ENCODE measurements around the gene DAPK2. TPM values are rescaled to one million over a fixed set of nuclear protein-coding genes. Genes with fewer than 3 reads are reported as not detected.

Gene DAPK2
- total and polyA plus RNA-seq, 9 donors, result 0.77 to 6.2 (median 2.0) TPM

DNA sequence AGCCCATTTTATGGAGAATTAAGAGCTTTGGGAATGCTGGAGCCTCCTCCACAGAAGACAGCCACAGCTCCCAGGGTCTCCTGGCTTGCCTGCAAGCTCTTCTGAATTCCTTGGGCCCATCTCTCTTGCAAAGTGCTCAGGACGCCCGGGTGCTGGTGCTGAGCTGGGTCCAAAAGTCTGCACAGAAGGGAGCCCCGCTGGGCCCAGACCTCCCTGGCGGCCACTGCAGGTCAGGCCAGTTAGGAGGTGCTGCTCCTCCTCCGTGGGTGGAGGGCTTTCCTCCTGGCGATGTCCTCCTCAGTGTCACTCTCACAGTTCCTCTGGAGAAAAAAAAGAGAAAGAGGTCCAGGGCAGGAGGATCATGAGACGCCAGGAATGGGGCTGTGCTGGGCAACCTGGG is 138.0 kb downstream of the DAPK2 start:
- Histone ChIP-seq H3K4me1 (ENCODE audit: insufficient read depth) (peaks cover 9% of the 10 kb centered on the region), H3K4me3 (no peak overlapping the region), H3K27ac (no peak overlapping the region), H3K9me3 (no peaks in the 10 kb centered on the region), H3K36me3 (no peaks in the 10 kb centered on the region), H3K27me3 (no peaks in the 10 kb centered on the region)
- peak in 1 of 5 donors; percentile 20 for DNase-seq
- TF ChIP-seq POLR2A (IDR thresholded peaks at IDR 0.05) (no peak), CTCF (IDR thresholded peaks at IDR 0.05) (no peak)
- 93 to 96% (median 95%) methylated on average over 7 of the region's 7 CpGs for WGBS, 3 donors
- intact Hi-C loops (cut with DNase I), result no loop called here

DNA sequence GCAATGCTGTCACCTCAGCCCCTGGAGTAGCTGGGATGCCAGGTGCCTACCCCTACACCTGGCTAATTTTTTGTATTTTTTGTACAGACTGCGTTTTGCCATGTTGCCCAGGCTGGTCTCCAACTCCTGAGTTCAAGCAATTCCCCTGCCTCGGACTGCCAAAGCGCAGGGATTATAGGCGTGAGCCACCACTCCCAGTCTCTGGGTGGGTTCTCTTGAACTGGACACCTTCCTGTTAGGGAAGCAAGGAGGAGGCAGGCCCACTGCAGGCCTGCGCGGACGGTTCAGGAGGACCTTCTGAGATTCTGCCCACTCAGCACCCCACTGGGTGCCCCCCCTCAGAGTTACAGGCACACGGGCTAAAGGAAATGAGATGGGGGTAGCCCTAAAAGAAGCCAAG is 138.8 kb downstream of the DAPK2 start:
- H3K4me3 ChIP-seq, result no peak overlapping the region
- WGBS, 3 donors, result 94 to 97% (median 96%) methylated on average over 8 of the region's 8 CpGs

DNA sequence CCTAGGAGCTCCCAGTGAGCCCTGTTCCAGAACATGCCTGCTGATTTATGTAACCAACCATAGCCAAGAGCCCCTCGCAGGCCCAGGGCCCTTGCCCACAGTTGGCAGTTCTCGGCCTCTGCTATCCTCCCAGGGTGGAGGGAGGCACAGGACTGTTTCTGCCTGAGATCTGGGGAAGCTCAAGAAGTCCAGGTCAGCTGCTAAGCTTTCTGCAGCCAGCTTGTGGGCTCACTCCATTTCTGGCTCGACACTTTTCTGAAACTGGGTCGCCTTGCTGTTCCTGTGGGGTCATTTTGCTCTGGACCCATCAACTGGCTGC is 140.1 kb downstream of the DAPK2 start:
- peak in 1 of 5 donors; percentile 6 for DNase-seq
- no peak for TF ChIP-seq CTCF (IDR thresholded peaks at IDR 0.05)
- no peak for TF ChIP-seq EP300 (IDR thresholded peaks at IDR 0.05)
- Histone ChIP-seq H3K9me3 (no peaks in the 10 kb centered on the region), H3K36me3 (no peaks in the 10 kb centered on the region), H3K27ac (no peak overlapping the region), H3K27me3 (no peaks in the 10 kb centered on the region), H3K4me1 (ENCODE audit: insufficient read depth) (peaks cover 9% of the 10 kb centered on the region), H3K4me3 (no peak overlapping the region)
- intact Hi-C loops (cut with DNase I), result no loop called here
- 67 to 91% (median 83%) methylated on average over 4 of the region's 4 CpGs for WGBS, 3 donors

More for the DNA sequence above, 138.8 kb downstream of the DAPK2 start:
- no peaks in the 10 kb centered on the region for H3K36me3 ChIP-seq
- DNase-seq, result no peak
- H3K27me3 ChIP-seq, result no peaks in the 10 kb centered on the region
- intact Hi-C loops (cut with DNase I), result no loop called here
- TF ChIP-seq EP300 (IDR thresholded peaks at IDR 0.05) (no peak), POLR2A (IDR thresholded peaks at IDR 0.05) (no peak), CTCF (IDR thresholded peaks at IDR 0.05) (no peak)
- H3K9me3 ChIP-seq, result no peaks in the 10 kb centered on the region
- peaks cover 9% of the 10 kb centered on the region for H3K4me1 ChIP-seq (ENCODE audit: insufficient read depth)
- no peak overlapping the region for H3K27ac ChIP-seq

DNA sequence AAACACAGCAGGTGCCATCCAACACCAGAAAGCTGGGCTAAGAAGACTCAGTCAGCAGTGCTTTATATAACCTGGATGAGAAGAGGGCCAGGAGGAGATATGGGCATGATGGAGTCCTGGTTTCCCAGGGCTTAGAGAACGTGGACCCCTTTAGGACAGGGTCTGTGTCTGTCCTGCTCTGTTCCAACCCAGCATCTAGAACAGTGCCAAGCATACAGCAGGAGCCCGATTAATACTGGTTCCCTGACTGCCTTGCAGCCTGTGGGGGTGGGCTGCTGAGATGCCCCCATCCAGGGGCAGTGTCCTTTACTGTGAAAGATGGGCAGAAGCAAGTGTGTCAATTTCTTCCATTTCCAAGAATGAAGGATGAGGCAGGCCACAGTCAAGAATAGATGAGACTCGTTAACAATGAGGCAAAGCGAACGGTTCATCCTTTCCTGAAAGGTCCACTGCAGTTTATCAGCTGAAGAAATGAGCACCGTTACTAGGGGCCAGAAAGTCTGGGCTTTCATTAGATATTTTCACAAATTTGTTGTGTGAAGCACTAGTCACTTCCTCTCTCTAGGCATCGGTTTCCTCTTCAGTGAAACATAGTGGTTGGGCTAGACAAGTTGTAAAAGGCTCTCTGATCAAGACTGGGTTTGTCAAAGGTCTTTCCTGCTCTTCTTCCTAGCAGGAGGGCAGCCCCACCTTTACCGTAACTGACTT is 140.6 kb downstream of the DAPK2 start:
- TF ChIP-seq CTCF (IDR thresholded peaks at IDR 0.05) (no peak), POLR2A (IDR thresholded peaks at IDR 0.05) (no peak), EP300 (IDR thresholded peaks at IDR 0.05) (no peak)
- peaks cover 9% of the 10 kb centered on the region for H3K4me1 ChIP-seq (ENCODE audit: insufficient read depth)
- intact Hi-C loops (cut with DNase I), result no loop called here
- 75 to 82% (median 77%) methylated on average over 8 of the region's 8 CpGs for WGBS, 3 donors
- H3K36me3 ChIP-seq, result no peaks in the 10 kb centered on the region
- DNase-seq, result peak in 1 of 5 donors; percentile 1
- no peaks in the 10 kb centered on the region for H3K9me3 ChIP-seq
- H3K4me3 ChIP-seq, result no peak overlapping the region
- H3K27ac ChIP-seq, result no peak overlapping the region
- H3K27me3 ChIP-seq, result no peaks in the 10 kb centered on the region
